NB4 (cell line): Measurements from ENCODE around the gene SYNGR3.

ENCODE experiments used
- DNase-seq: peaks from one replicate; pipeline ENCODE4 v3.0.0; 2010; ENCODE audit warnings: low read depth
- H3K4me3 ChIP-seq: one replicate; pipeline ENCODE4 v1.5.1; 2011; ENCODE audit warnings: mild to moderate bottlenecking, low read depth, low read length, moderate library complexity
- MYC ChIP-seq: IDR thresholded peaks from 2 replicates; pipeline ENCODE4 v1.6.1; 2011; ENCODE audit warnings: low read depth, low read length
- POLR2A ChIP-seq: IDR thresholded peaks from 2 replicates; pipeline ENCODE4 v1.6.1; 2011; ENCODE audit warnings: mild to moderate bottlenecking; ENCODE audit not compliant: insufficient read length; ENCODE audit errors: extremely low read depth
- TF ChIP-seq, protein P1 (sequence below): IDR thresholded peaks from 2 replicates; pipeline ENCODE4 v1.6.1; 2011; ENCODE audit warnings: low read depth, low read length
- TF ChIP-seq, protein P2 (sequence below): IDR thresholded peaks from one replicate; pipeline ENCODE4 v1.5.1; 2012; ENCODE audit warnings: low read depth, low read length

Gene SYNGR3

DNA sequence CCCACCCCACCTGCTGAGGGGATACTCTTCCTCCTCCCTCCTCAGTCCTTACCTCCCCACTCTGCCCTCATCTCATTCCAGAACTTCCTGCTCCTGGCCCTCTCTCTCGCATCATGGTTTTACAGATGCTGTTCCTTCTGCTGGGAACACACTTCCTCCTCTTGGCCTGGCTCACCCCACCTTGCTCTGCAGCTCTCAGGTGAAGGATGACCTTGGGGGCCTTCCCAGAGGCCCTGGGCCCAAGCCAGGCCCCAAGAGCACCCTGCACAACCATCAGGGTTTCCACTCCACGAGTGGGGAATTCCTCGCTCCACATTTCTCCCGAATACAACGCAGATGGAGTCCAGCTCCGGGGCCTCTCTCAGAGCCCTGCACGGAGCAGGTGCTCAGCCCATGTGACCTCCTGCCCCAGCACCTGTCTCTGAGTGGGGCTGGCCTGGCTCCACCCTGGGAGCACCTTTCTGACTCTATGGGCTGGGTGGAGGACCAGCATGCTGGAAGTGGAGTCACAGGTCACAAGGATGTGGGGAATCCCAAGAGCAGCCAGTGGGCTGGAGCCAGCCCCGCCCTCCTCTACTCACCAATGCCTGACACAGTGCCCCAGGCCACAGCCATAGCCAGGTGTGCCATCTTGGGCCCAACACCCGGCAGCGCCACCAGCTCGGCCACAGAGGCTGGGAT is 53.4 kb downstream of the SYNGR3 start:
- DNase-seq, result no peak
- no peak overlapping the region for H3K4me3 ChIP-seq
- TF ChIP-seq, protein P1, sequence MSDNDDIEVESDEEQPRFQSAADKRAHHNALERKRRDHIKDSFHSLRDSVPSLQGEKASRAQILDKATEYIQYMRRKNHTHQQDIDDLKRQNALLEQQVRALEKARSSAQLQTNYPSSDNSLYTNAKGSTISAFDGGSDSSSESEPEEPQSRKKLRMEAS, result no peak
- no peak for TF ChIP-seq POLR2A
- TF ChIP-seq, protein P2, sequence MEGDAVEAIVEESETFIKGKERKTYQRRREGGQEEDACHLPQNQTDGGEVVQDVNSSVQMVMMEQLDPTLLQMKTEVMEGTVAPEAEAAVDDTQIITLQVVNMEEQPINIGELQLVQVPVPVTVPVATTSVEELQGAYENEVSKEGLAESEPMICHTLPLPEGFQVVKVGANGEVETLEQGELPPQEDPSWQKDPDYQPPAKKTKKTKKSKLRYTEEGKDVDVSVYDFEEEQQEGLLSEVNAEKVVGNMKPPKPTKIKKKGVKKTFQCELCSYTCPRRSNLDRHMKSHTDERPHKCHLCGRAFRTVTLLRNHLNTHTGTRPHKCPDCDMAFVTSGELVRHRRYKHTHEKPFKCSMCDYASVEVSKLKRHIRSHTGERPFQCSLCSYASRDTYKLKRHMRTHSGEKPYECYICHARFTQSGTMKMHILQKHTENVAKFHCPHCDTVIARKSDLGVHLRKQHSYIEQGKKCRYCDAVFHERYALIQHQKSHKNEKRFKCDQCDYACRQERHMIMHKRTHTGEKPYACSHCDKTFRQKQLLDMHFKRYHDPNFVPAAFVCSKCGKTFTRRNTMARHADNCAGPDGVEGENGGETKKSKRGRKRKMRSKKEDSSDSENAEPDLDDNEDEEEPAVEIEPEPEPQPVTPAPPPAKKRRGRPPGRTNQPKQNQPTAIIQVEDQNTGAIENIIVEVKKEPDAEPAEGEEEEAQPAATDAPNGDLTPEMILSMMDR, result no peak
- TF ChIP-seq MYC, result no peak
